ENCODE measurements around the gene RAI1. TPM values are rescaled to one million over a fixed set of nuclear protein-coding genes. Genes with fewer than 3 reads are reported as not detected.

The RAI1 gene
- total and polyA plus RNA-seq, 2 of the 8 experiments (the other 6 are each of a cell fraction or from before 2014, with no cell fraction given) = 0.39 to 1.2 TPM

GRCh38 chr17:17770632-17771044, 89.4 kb downstream of the RAI1 start:
- 83% methylated on average over 8 of the region's 13 CpGs; no CpG with 5 or more reads in 1 of the 2 experiments for WGBS, 2 experiments (ENCODE audit: extremely low coverage in 1 of 2, insufficient coverage in 1 of 2, insufficient read length in 1 of 2, insufficient replicate concordance in 2 of 2, low coverage in 1 of 2, low lambda C conversion rate in 2 of 2, missing lambda C conversion rate in 1 of 2)
- H3K27ac ChIP-seq (ENCODE audit: low read depth, low read length) = no peak overlapping the region
- H3K23ac ChIP-seq (ENCODE audit: insufficient read length) = no peak overlapping the region
- H3K14ac ChIP-seq (ENCODE audit: insufficient read length) = no peak overlapping the region
- no peaks in the 10 kb centered on the region for H3K79me1 ChIP-seq (ENCODE audit: low read depth, low read length)
- H3K9ac ChIP-seq (replicated peaks in 1 of 4; ENCODE audit: extremely low read depth in 1 of 4, low read depth in 3 of 4, low read length in 3 of 4) = no peak overlapping the region
- H3K56ac ChIP-seq (replicated peaks; ENCODE audit: insufficient read length, low read depth, low read length) = no peak overlapping the region
- FAIRE-seq (no peak), DNase-seq (ENCODE audit: low read depth in 1 of 2, low spot score in 2 of 2) (no peak)
- POLR2A ChIA-PET (ENCODE audit: partially characterized antibody) = no interaction called here
- no peaks in the 10 kb centered on the region for H3K9me3 ChIP-seq (ENCODE audit: insufficient read depth in 2 of 2, low read depth in 1 of 2, low read length in 1 of 2)
- no peak overlapping the region for H3K4me3 ChIP-seq (ENCODE audit: extremely low read depth in 1 of 4, insufficient read depth in 2 of 4, low read depth in 3 of 4, low read length in 4 of 4)
- H2BK20ac ChIP-seq (ENCODE audit: low read length) = no peak overlapping the region
- H3K4me2 ChIP-seq (ENCODE audit: insufficient read depth in 1 of 2, low read depth in 2 of 2, low read length in 2 of 2) = no peak overlapping the region
- no peak overlapping the region for H2AFZ ChIP-seq (ENCODE audit: low read length)
- H2BK5ac ChIP-seq (ENCODE audit: low read depth, low read length) = no peak overlapping the region
- H4K5ac ChIP-seq (ENCODE audit: insufficient read length, low read depth, low read length) = no peak overlapping the region
- H3K79me2 ChIP-seq (ENCODE audit: control insufficient read depth in 1 of 2, insufficient read depth in 2 of 2, low read length in 2 of 2) = no peaks in the 10 kb centered on the region
- H2BK15ac ChIP-seq (ENCODE audit: low read length) = no peak overlapping the region
- peaks cover 0 to 1% of the 10 kb centered on the region in 2 experiments for H4K20me1 ChIP-seq (replicated peaks in 1 of 2; ENCODE audit: control insufficient read depth in 1 of 2, insufficient read depth in 2 of 2, low read length in 2 of 2)
- H4K8ac ChIP-seq (ENCODE audit: extremely low read depth, insufficient read depth, low read length) = no peak overlapping the region; the same call in 1 of the 2 replicates
- no peak overlapping the region for H4K91ac ChIP-seq (replicated peaks; ENCODE audit: insufficient read length, low read length)
- H2BK120ac ChIP-seq (replicated peaks; ENCODE audit: low read depth, low read length) = no peak overlapping the region
- H3K27me3 ChIP-seq (replicated peaks in 1 of 4; ENCODE audit: control insufficient read depth in 3 of 4, extremely low read depth in 1 of 4, insufficient read depth in 3 of 4, low read length in 3 of 4) = peaks cover 0 to 2% (median 0%) of the 10 kb centered on the region in 4 experiments; a peak in 2 of 7 replicates
- H3K4ac ChIP-seq (replicated peaks; ENCODE audit: insufficient read length, low read depth, low read length) = no peak overlapping the region
- peaks cover 0 to 8% (median 5%) of the 10 kb centered on the region in 4 experiments; a peak in 3 of 7 replicates for H3K4me1 ChIP-seq (replicated peaks in 1 of 4; ENCODE audit: control insufficient read depth in 3 of 4, insufficient read depth in 4 of 4, low read length in 3 of 4)
- H2BK12ac ChIP-seq (ENCODE audit: low read depth, low read length) = no peak overlapping the region
- H3K18ac ChIP-seq (ENCODE audit: extremely low read depth, low read length) = no peak overlapping the region
- CTCF ChIA-PET (ENCODE audit: partially characterized antibody) = interaction anchor here (0.6 to 1.8 kb wide), 8 partner anchors 10 to 77 kb away, joined by 3 to 6 read pairs (median 4); no protein-coding TSS in a partner anchor
- peaks cover 1% of the 10 kb centered on the region; the same call in 1 of the 2 replicates for H3K23me2 ChIP-seq (ENCODE audit: low read depth, low read length)
- H2AK5ac ChIP-seq (ENCODE audit: low read depth, low read length) = no peak overlapping the region
- H3K36me3 ChIP-seq (ENCODE audit: control insufficient read depth in 2 of 4, insufficient read depth in 4 of 4, low read length in 3 of 4) = no peaks in the 10 kb centered on the region
- no peak for TF ChIP-seq SP4 (IDR thresholded peaks at IDR 0.05; ENCODE audit: low read length)
- no peak for TF ChIP-seq ATF2 (IDR thresholded peaks at IDR 0.05; ENCODE audit: low read length)
- TF ChIP-seq RXRA (IDR thresholded peaks at IDR 0.05; ENCODE audit: insufficient read depth, low read depth, low read length) = no peak

Measured in H1 (cell line).